Measurements from ENCODE around the gene TKT.

DNA sequence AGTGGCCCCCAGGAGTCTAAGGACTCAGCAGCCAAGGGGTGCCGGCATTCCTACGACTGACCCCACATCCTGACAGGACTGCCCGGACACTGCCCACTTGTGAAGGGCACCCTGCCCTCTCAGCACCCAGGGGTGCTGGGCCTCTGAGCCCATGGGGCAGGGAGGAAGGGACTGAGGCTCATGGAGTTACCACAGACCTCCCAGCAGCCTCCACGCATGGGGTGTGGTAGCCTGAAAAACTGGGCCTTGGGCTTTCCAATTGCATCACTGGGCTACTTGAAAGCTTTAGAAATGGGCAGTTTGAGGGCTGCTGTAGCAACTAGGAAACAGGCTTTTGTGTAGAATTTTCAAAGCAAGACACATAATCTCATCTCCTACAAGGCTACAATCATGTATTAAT lies 13.2 kb downstream of the TKT start:
- no peak for TF ChIP-seq POLR2A (IDR thresholded peaks at IDR 0.05)
- TF ChIP-seq, protein P1, sequence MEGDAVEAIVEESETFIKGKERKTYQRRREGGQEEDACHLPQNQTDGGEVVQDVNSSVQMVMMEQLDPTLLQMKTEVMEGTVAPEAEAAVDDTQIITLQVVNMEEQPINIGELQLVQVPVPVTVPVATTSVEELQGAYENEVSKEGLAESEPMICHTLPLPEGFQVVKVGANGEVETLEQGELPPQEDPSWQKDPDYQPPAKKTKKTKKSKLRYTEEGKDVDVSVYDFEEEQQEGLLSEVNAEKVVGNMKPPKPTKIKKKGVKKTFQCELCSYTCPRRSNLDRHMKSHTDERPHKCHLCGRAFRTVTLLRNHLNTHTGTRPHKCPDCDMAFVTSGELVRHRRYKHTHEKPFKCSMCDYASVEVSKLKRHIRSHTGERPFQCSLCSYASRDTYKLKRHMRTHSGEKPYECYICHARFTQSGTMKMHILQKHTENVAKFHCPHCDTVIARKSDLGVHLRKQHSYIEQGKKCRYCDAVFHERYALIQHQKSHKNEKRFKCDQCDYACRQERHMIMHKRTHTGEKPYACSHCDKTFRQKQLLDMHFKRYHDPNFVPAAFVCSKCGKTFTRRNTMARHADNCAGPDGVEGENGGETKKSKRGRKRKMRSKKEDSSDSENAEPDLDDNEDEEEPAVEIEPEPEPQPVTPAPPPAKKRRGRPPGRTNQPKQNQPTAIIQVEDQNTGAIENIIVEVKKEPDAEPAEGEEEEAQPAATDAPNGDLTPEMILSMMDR (IDR thresholded peaks at IDR 0.05 in 4 of 5, conservative IDR thresholded peaks at IDR 0.05 in 1 of 5), result no peak
